GM13977 (cell line): ENCODE results near the gene RBM39.

ENCODE experiments used
- DNase-seq: peaks from one replicate; pipeline ENCODE4 v3.0.0; 2012; ENCODE audit warnings: low spot score
- in situ Hi-C: fragments of 300-500 bp; cut with MboI; formaldehyde crosslinking; loops from one replicate; pipeline ENCODE4 v1.12.0; 2022; ENCODE audit warnings: low sequenced_read_pairs, low pct_unique_long_range_greater_than_20kb, mixed read lengths, inconsistent platforms; ENCODE audit not compliant: unreplicated experiment
- TF ChIP-seq, protein P1 (sequence below): IDR thresholded peaks from 2 replicates; pipeline ENCODE4 v1.5.1; 2012; ENCODE audit warnings: mild to moderate bottlenecking, control low read depth; ENCODE audit not compliant: insufficient read depth; ENCODE audit errors: extremely low read depth, missing control alignments

Gene RBM39

DNA sequence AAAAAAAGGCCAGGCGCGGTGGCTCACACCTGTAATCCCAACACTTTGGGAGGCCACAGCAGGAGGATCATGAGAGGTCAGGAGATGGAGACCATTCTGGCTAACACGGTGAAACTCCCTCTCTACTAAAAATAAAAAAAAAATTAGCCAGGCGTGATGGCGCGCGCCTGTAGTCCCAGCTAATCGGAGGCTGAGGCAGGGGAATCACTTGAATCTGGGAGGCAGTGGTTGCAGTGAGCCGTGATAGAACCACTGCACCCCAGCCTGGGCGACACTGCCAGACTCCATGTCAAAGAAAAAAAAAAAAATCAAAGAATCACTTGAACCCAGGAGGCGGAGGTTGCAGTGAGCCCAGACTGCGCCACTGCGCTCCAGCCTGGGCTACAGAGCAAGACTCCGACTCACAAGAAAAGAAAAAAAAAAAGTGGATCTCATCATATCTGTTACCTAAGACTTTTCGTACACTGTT lies 4.2 kb downstream of the RBM39 start:
- no peak for DNase-seq
- TF ChIP-seq, protein P1, sequence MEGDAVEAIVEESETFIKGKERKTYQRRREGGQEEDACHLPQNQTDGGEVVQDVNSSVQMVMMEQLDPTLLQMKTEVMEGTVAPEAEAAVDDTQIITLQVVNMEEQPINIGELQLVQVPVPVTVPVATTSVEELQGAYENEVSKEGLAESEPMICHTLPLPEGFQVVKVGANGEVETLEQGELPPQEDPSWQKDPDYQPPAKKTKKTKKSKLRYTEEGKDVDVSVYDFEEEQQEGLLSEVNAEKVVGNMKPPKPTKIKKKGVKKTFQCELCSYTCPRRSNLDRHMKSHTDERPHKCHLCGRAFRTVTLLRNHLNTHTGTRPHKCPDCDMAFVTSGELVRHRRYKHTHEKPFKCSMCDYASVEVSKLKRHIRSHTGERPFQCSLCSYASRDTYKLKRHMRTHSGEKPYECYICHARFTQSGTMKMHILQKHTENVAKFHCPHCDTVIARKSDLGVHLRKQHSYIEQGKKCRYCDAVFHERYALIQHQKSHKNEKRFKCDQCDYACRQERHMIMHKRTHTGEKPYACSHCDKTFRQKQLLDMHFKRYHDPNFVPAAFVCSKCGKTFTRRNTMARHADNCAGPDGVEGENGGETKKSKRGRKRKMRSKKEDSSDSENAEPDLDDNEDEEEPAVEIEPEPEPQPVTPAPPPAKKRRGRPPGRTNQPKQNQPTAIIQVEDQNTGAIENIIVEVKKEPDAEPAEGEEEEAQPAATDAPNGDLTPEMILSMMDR, result no peak
- in situ Hi-C loops, result no loop called here

DNA sequence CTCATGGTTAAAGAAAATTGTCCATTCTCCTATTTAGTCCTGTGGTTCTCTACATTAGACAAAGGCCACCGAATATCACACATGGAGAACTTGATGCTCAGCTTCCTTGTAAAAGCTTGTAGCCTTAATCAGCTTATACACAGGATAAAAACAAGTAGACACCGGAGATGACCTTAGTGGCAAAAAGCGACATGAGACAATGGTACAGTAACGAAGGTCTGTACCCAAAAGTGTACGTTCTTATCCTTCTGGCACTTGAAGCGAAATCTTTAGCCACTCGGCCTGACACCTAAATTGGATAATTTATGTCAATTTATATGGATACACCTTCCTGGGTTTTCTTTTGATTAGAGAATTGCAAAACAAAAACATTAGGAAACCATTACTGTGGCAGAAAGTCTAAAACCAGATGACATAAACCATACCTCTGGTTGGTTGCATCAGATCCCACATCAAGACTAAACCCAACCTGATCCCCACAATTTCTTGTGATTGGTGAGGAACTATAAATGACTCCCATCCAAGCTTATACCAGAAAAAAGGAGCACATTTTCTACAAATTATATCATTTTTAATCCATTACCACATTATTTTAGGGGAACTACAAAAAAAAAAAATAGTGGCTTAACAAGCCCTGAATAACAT lies 6.1 kb downstream of the RBM39 start:
- TF ChIP-seq, protein P1, result no peak
- in situ Hi-C loops, result no loop called here

DNA sequence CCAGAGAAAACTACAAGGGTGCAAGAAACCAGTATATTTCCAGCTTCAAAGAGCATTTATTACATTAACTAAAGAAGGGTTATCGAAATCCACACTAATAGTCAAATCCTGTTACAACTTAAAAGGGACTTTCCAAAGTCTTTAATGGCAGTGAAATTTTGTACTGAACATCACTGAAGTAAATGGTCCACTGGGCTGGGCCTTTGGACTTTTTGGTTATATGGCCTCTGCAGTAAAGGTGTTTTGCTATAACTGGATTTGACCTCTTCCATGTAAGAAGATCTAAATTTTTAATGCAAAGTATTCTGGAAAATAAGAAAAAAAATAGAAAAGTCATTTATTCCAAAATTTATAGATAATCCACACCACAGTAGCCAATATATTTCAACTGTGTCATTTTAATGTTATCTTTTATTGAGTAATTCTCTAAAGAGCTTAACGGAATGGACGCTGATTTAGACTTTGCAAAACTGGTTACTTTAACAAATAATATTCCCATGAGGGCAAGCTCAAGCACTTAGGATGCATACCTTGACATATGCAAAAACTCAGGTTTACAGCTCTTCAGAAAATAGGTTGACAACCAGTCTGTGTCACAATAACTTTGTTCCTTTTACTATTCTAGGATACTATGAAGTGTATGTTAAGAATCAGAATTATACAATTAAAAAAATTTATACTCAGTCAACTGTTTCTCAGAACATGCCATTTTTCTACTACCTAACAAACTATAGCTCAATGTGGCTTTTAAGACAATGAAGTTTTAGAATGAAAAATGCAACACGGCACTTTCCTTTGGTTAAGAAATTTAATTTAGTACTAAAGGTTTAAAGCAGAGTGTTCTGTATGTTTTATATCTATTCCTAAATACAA lies 7.0 kb downstream of the RBM39 start:
- in situ Hi-C loops, result no loop called here
- TF ChIP-seq, protein P1, result no peak

More for the DNA sequence above, 6.1 kb downstream of the RBM39 start:
- DNase-seq, result no peak

DNA sequence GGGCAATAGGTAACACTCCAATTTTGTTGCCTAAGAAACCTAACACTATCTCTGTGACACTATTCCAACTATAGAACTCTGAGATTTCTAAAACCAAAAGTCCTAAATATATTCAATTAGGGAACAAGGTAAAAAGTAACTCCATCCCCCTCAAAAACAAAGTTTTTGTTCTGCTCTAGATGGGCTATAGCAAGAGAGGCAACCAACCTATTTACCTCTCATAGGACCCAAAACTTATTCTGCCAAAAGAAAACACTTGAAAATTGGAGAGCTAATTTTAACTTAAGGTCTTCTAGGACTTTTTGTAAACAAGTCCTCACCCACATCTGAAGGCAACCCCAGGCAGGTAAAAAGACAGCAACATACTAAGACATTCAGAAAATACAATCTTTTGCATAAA lies 7.7 kb downstream of the RBM39 start:
- TF ChIP-seq, protein P1, result no peak
- no peak for DNase-seq
- in situ Hi-C loops, result no loop called here

More for the DNA sequence above, 7.0 kb downstream of the RBM39 start:
- DNase-seq, result no peak

DNA sequence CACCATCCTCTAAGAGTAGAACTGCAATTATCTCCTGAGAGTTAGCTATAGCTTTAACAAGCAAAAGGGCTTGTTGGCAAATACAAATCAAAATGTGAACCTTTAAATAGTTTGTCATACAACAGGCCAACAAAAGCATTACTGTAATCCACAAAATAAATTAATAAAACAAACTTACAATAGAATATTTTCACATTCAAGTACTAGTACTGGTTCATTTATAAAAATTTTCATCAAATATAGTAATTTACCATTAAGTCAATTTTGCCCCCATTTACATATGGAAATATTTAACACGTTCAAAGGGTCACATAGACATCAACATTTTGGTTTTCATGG lies 9.4 kb downstream of the RBM39 start:
- in situ Hi-C loops, result no loop called here
- TF ChIP-seq, protein P1, result no peak
- DNase-seq, result no peak

DNA sequence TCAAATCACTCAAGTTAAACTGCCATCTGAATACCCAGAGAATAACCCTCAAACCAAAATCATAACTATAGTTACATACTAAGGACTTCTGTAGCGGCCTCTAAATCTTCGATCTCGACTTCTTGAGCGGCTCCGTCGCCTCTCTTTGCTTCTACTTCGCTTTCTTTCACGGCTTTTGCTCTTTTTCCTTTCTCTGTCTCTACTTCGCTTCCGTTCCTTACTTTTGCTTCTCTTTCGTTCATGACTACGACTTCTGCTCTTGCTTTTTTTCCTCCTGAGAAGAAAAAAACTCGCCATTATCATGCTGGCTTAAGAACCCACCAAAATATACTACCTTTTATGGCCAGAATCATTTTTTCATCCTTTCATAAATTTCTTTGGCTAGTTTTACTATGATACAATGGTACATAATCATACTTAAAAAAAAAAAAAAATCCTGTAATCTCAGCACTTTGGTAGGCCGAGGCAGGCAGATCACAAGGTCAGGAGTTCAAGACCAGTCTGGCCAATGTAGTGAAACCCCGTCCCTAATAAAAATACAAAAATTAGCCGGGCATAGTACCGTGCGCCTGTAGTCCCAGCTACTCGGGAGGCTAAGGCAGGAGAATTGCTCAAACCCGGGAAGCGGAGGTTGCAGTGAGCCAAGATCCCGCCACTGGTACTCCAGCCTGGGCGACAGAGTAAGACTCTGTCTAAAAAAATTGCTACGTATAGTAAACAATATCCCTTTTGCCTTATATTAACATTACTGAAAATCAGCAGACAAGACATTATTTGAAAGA lies 10.0 kb downstream of the RBM39 start:
- TF ChIP-seq, protein P1, result no peak
- in situ Hi-C loops, result no loop called here
- DNase-seq, result no peak
